ENCODE results near the gene RTCB. TPM values are rescaled to one million over a fixed set of nuclear protein-coding genes. Genes with fewer than 3 reads are reported as not detected.

RTCB gene
- total RNA-seq, 1 experiment from 2014 or later, result 101 TPM

DNA sequence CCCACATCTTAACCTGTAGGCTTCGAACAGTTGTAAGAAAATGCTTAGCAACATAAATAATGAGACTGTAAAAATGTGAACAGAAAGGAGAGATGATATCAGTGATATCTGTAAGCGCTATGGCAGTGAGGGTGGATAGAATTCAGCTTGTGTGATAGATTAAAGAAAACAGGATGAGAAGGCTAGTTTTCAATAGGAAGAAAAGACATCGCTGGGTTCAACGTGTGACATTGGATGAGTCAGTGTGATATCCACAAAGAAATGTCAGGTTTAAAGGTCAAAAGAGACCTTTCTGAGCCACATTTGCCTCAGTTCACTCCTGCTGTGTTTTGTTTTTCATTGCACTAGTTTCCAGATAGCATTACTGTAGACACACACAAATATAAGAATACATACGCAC, 68.1 kb downstream of the RTCB start:
- peaks cover 54% of the 10 kb centered on the region for H3K27me3 Mint-ChIP-seq (ENCODE audit: low read depth)

More for the DNA sequence above, 68.1 kb downstream of the RTCB start:
- no peak overlapping the region for H2AK5ac ChIP-seq (ENCODE audit: insufficient read length, low read length)
- Mint-ChIP-seq H3K4me3 (no peak overlapping the region), H3K36me3 (ENCODE audit: insufficient read depth in 1 of 3, low read depth in 3 of 3) (peaks cover 0 to 2% (median 0%) of the 10 kb centered on the region in 3 experiments; a peak in 1 of 7 replicates), H3K27ac (no peak overlapping the region), H3K9me3 (peaks cover 2 to 3% of the 10 kb centered on the region in 2 experiments; a peak in 2 of 5 replicates), H3K4me1 (peaks cover 0 to 6% of the 10 kb centered on the region in 2 experiments; a peak in 3 of 4 replicates)
- no CpG with 5 or more reads among the region's 5 CpGs for WGBS (ENCODE audit: extremely low coverage, insufficient read length, low lambda C conversion rate)
- DNase-seq, result no peak
- H4K5ac ChIP-seq (ENCODE audit: insufficient read length, low read depth, low read length), result no peak overlapping the region
- H3K9ac ChIP-seq (ENCODE audit: extremely low read depth, insufficient read length, low read length), result no peak overlapping the region
- no peak overlapping the region for H2BK120ac ChIP-seq (ENCODE audit: low read depth, low read length, poor library complexity, severe bottlenecking)
- H3T11ph ChIP-seq (ENCODE audit: low read length), result no peak overlapping the region
- H3K27ac ChIP-seq (ENCODE audit: insufficient read length, low read depth, low read length), result no peak overlapping the region
- H3K23me2 ChIP-seq (ENCODE audit: insufficient read length, low read depth, low read length, poor library complexity, severe bottlenecking), result no peaks in the 10 kb centered on the region
- H3K18ac ChIP-seq (ENCODE audit: insufficient read length, low read depth, low read length), result no peak overlapping the region
- H2BK20ac ChIP-seq (ENCODE audit: low read depth, low read length, poor library complexity, severe bottlenecking), result no peak overlapping the region
- no peak overlapping the region for H2AFZ ChIP-seq (ENCODE audit: low read length)
- H3K14ac ChIP-seq (ENCODE audit: insufficient read depth, low read length), result no peak overlapping the region
- no peak overlapping the region for H2BK12ac ChIP-seq (ENCODE audit: insufficient read length, low read depth, low read length)
- H4K8ac ChIP-seq (replicated peaks; ENCODE audit: insufficient read length, low read depth, low read length), result no peak overlapping the region
- H2BK15ac ChIP-seq (ENCODE audit: low read depth, low read length), result no peak overlapping the region
- no peaks in the 10 kb centered on the region for H3K79me1 ChIP-seq (ENCODE audit: insufficient read depth, low read depth, low read length, poor library complexity, severe bottlenecking)
- no peak overlapping the region for H3K56ac ChIP-seq (ENCODE audit: insufficient read length, low read depth, low read length)
- no peaks in the 10 kb centered on the region for H3K27me3 ChIP-seq (ENCODE audit: insufficient read depth, low read length)
- H4K91ac ChIP-seq (ENCODE audit: insufficient read length, low read depth, low read length), result no peak overlapping the region
- no peaks in the 10 kb centered on the region for H3K4me1 ChIP-seq (ENCODE audit: insufficient read depth, low read length)
- no peak overlapping the region for H3K4me2 ChIP-seq (ENCODE audit: insufficient read depth, insufficient read length, low read length)
- H3K4ac ChIP-seq (ENCODE audit: low read depth, low read length), result no peak overlapping the region
- H3K9me3 ChIP-seq (ENCODE audit: control insufficient read depth, low read depth, low read length), result no peaks in the 10 kb centered on the region
- no peaks in the 10 kb centered on the region for H4K20me1 ChIP-seq (ENCODE audit: control insufficient read depth, insufficient read depth, insufficient read length)
- no peaks in the 10 kb centered on the region for H3K79me2 ChIP-seq (ENCODE audit: insufficient read depth, low read length)
- no peak overlapping the region for H2BK5ac ChIP-seq (ENCODE audit: insufficient read length, low read length)
- H3K23ac ChIP-seq (ENCODE audit: insufficient read length, low read depth, low read length), result no peak overlapping the region
- no peak for TF ChIP-seq CTCF (conservative IDR thresholded peaks at IDR 0.05)

Data from H9 (cell line).